ENCODE data around the gene RPS18.

GRCh38 chr6:33271117-33271467 is 783 bp upstream of the RPS18 start:
- TF ChIP-seq CTCF (conservative IDR thresholded peaks at IDR 0.05) (no peak), EZH2 (IDR thresholded peaks at IDR 0.05; ENCODE audit: low read depth) (no peak)
